NT2/D1 (cell line): ENCODE results near the gene KCNQ1.

Experiments used
- SUZ12 ChIP-seq: IDR thresholded peaks from 2 replicates; pipeline ENCODE4 v1.6.1; 2011; ENCODE audit not compliant: insufficient read length, insufficient read depth; ENCODE audit errors: extremely low read depth
- YY1 ChIP-seq: IDR thresholded peaks from 2 replicates; pipeline ENCODE4 v1.6.1; 2011; ENCODE audit not compliant: insufficient read length, insufficient read depth
- ZNF274 ChIP-seq: IDR thresholded peaks from 2 replicates; pipeline ENCODE4 v1.6.1; 2011; ENCODE audit warnings: mild to moderate bottlenecking, low read depth, low read length

GRCh38 chr11:2625183-2625582 is 180.4 kb downstream of the KCNQ1 start:
- TF ChIP-seq SUZ12 = no peak
- TF ChIP-seq YY1 = no peak
- no peak for TF ChIP-seq ZNF274
